H9 (cell line): Measurements from ENCODE around the gene GRM5. TPM values are rescaled to one million over a fixed set of nuclear protein-coding genes. Genes with fewer than 3 reads are reported as not detected.
"Not testable (repeated sequence)": the region's sequence is repeated elsewhere in the genome, so short reads cannot be mapped to it uniquely, and the experiment has no call there.

Experiments
- DNase-seq: peaks from one replicate; pipeline ENCODE4 v3.0.0-alpha.2; 2017
- H2AFZ ChIP-seq: one replicate; pipeline ENCODE4 v1.6.1; 2013; ENCODE audit warnings: mild to moderate bottlenecking, low read length, control low read depth, moderate library complexity
- H2AK5ac ChIP-seq: 2 replicates; pipeline ENCODE4 v1.6.1; 2013; ENCODE audit warnings: low read length, control low read depth, mixed read lengths; ENCODE audit not compliant: insufficient read length
- H2BK120ac ChIP-seq: one replicate; pipeline ENCODE4 v1.6.1; 2013; ENCODE audit warnings: low read depth, mild to moderate bottlenecking, low read length, control low read depth, inconsistent platforms; ENCODE audit not compliant: poor library complexity, severe bottlenecking
- H2BK12ac ChIP-seq: 2 replicates; pipeline ENCODE4 v1.6.1; 2013; ENCODE audit warnings: low read length, control low read depth, mixed read lengths, low read depth; ENCODE audit not compliant: insufficient read length
- H2BK15ac ChIP-seq: 2 replicates; pipeline ENCODE4 v1.6.1; 2013; ENCODE audit warnings: low read depth, low read length, control low read depth
- H2BK20ac ChIP-seq: one replicate; pipeline ENCODE4 v1.6.1; 2013; ENCODE audit warnings: low read depth, mild to moderate bottlenecking, low read length, control low read depth, inconsistent platforms; ENCODE audit not compliant: poor library complexity, severe bottlenecking
- H2BK5ac ChIP-seq: 2 replicates; pipeline ENCODE4 v1.6.1; 2013; ENCODE audit warnings: low read length, control low read depth, mixed read lengths; ENCODE audit not compliant: insufficient read length
- H3K14ac ChIP-seq: 2 replicates; pipeline ENCODE4 v1.6.1; 2013; ENCODE audit warnings: low read length, control low read depth; ENCODE audit not compliant: insufficient read depth
- H3K18ac ChIP-seq: 2 replicates; pipeline ENCODE4 v1.6.1; 2013; ENCODE audit warnings: low read depth, mild to moderate bottlenecking, mixed read lengths, low read length, control low read depth; ENCODE audit not compliant: insufficient read length
- H3K23ac ChIP-seq: 2 replicates; pipeline ENCODE4 v1.6.1; 2013; ENCODE audit warnings: low read length, control low read depth, mixed read lengths, low read depth; ENCODE audit not compliant: insufficient read length
- H3K23me2 ChIP-seq: 2 replicates; pipeline ENCODE4 v1.6.1; 2013; ENCODE audit warnings: low read depth, mild to moderate bottlenecking, mixed read lengths, low read length, control low read depth; ENCODE audit not compliant: insufficient read length, poor library complexity, severe bottlenecking
- H3K27ac ChIP-seq: 2 replicates; pipeline ENCODE4 v1.5.1; 2013; ENCODE audit warnings: low read length, control low read depth, mixed read lengths, low read depth; ENCODE audit not compliant: insufficient read length
- H3K27me3 ChIP-seq: 2 replicates; pipeline ENCODE4 v1.6.1; 2013; ENCODE audit warnings: low read length, control low read depth, inconsistent platforms; ENCODE audit not compliant: insufficient read depth
- H3K4ac ChIP-seq: 2 replicates; pipeline ENCODE4 v1.6.1; 2013; ENCODE audit warnings: low read depth, mild to moderate bottlenecking, control low read depth, inconsistent platforms, low read length, moderate library complexity
- H3K4me1 ChIP-seq: 2 replicates; pipeline ENCODE4 v1.6.1; 2013; ENCODE audit warnings: low read length, control low read depth, inconsistent platforms; ENCODE audit not compliant: insufficient read depth
- H3K4me2 ChIP-seq: 2 replicates; pipeline ENCODE4 v1.6.1; 2013; ENCODE audit warnings: low read length, control low read depth, mixed read lengths; ENCODE audit not compliant: insufficient read length, insufficient read depth
- H3K56ac ChIP-seq: 2 replicates; pipeline ENCODE4 v1.6.1; 2013; ENCODE audit warnings: low read depth, mild to moderate bottlenecking, mixed read lengths, low read length, control low read depth; ENCODE audit not compliant: insufficient read length
- H3K79me1 ChIP-seq: 2 replicates; pipeline ENCODE4 v1.6.1; 2013; ENCODE audit warnings: low read depth, mild to moderate bottlenecking, moderate library complexity, low read length, control low read depth, inconsistent platforms; ENCODE audit not compliant: insufficient read depth, poor library complexity, severe bottlenecking
- H3K79me2 ChIP-seq: 2 replicates; pipeline ENCODE4 v1.6.1; 2013; ENCODE audit warnings: low read length, control low read depth, inconsistent platforms; ENCODE audit not compliant: insufficient read depth
- H3K9ac ChIP-seq: 2 replicates; pipeline ENCODE4 v1.6.1; 2013; ENCODE audit warnings: low read length, control low read depth, mixed read lengths; ENCODE audit not compliant: insufficient read length; ENCODE audit errors: extremely low read depth
- H3K9me3 ChIP-seq: one replicate; pipeline ENCODE4 v1.6.1; 2013; ENCODE audit warnings: low read depth, low read length, inconsistent platforms; ENCODE audit not compliant: control insufficient read depth
- H3T11ph ChIP-seq: one replicate; pipeline ENCODE4 v1.6.1; 2013; ENCODE audit warnings: mild to moderate bottlenecking, low read length, control low read depth, inconsistent platforms
- H4K20me1 ChIP-seq: one replicate; pipeline ENCODE4 v1.6.1; 2013; ENCODE audit not compliant: control insufficient read depth, insufficient read length, insufficient read depth
- H4K5ac ChIP-seq: 2 replicates; pipeline ENCODE4 v1.6.1; 2013; ENCODE audit warnings: low read depth, mild to moderate bottlenecking, mixed read lengths, low read length, control low read depth; ENCODE audit not compliant: insufficient read length
- H4K8ac ChIP-seq: replicated peaks from 2 replicates; pipeline ENCODE4 v1.6.1; 2013; ENCODE audit warnings: low read length, control low read depth, mixed read lengths, low read depth; ENCODE audit not compliant: insufficient read length
- H4K91ac ChIP-seq: 2 replicates; pipeline ENCODE4 v1.6.1; 2013; ENCODE audit warnings: low read depth, mild to moderate bottlenecking, moderate library complexity, mixed read lengths, low read length, control low read depth; ENCODE audit not compliant: insufficient read length
- H3K27ac Mint-ChIP-seq, 3 experiments: 2 replicates in 2 of 3; 3 replicates in 1 of 3; pipeline ENCODE4 v1.8.0; 2020 to 2021; ENCODE audit warnings: mixed read lengths in 3 of 3, mild to moderate bottlenecking in 1 of 3, moderate library complexity in 1 of 3
- H3K27me3 Mint-ChIP-seq: 2 replicates; pipeline ENCODE4 v1.8.0; 2021; ENCODE audit warnings: low read depth, mild to moderate bottlenecking, moderate library complexity, mixed read lengths
- H3K36me3 Mint-ChIP-seq, 3 experiments: 2 replicates in 2 of 3; 3 replicates in 1 of 3; pipeline ENCODE4 v1.8.0; 2020 to 2021; ENCODE audit warnings: low read depth in 3 of 3, mixed read lengths in 3 of 3; ENCODE audit not compliant: insufficient read depth in 1 of 3
- H3K4me1 Mint-ChIP-seq, 2 experiments: 2 replicates each; pipeline ENCODE4 v1.8.0; 2020; ENCODE audit warnings: mixed read lengths in 2 of 2
- H3K4me3 Mint-ChIP-seq, 2 experiments: 2 replicates in 1 of 2; 3 replicates in 1 of 2; pipeline ENCODE4 v1.8.0; 2020 to 2021; ENCODE audit warnings: mild to moderate bottlenecking in 2 of 2, mixed read lengths in 2 of 2, moderate library complexity in 1 of 2
- H3K9me3 Mint-ChIP-seq, 2 experiments: 2 replicates in 1 of 2; 3 replicates in 1 of 2; pipeline ENCODE4 v1.8.0; 2020; ENCODE audit warnings: mild to moderate bottlenecking in 2 of 2, mixed read lengths in 2 of 2, moderate library complexity in 1 of 2
- WGBS: extraction: QIAGEN DNeasy Blood & Tissue Kit; methylation state at CpG from one replicate; pipeline ENCODE4 v1.1.7; 2013; ENCODE audit warnings: missing lambda C conversion rate, low lambda C conversion rate, mixed read lengths; ENCODE audit not compliant: insufficient read length; ENCODE audit errors: extremely low coverage; 5-methylcytosine and 5-hydroxymethylcytosine counted together
- total RNA-seq: library from RNA; stranded (reverse); gene quantifications from 2 replicates; pipeline ENCODE4 v1.2.1, GENCODE V29; 2021

The GRM5 gene
- total RNA-seq, 1 experiment from 2014 or later: not detected

DNA sequence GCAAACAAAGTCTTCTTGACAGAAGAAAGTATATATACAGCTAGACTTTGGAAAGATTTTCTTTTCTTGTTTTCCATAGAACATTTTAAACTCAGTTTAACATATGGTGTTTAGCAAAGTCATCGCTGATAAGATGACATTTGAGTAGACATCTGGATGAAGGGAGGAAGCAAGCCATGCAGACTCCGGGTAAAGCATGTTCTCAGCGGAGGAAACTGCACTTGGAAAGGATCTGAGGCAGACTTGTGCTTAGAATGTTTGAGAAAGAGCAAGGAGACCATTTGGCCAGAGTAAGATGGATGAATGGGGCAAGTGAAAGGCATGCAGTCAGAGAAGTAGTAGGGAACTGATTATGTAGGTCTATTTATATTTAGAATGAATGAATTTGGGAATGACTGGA, 105.9 kb downstream of the GRM5 start:
- H4K5ac ChIP-seq, H3K23me2 ChIP-seq, H2AK5ac ChIP-seq, H2AFZ ChIP-seq, H3K9ac ChIP-seq, DNase-seq, H3K23ac ChIP-seq, H4K20me1 ChIP-seq, H3K4me1 Mint-ChIP-seq, H3K27me3 ChIP-seq, H2BK12ac ChIP-seq, H4K91ac ChIP-seq, H3K4me1 ChIP-seq, H3K4me3 Mint-ChIP-seq, H3K4me2 ChIP-seq, H3K27ac Mint-ChIP-seq, H3K18ac ChIP-seq, H3K56ac ChIP-seq, H4K8ac ChIP-seq, H3K27ac ChIP-seq, H3K27me3 Mint-ChIP-seq, H2BK120ac ChIP-seq, H2BK5ac ChIP-seq, H2BK15ac ChIP-seq, H3K9me3 ChIP-seq, H2BK20ac ChIP-seq, H3K9me3 Mint-ChIP-seq, H3K14ac ChIP-seq, H3K36me3 Mint-ChIP-seq, H3K4ac ChIP-seq, H3K79me2 ChIP-seq, H3T11ph ChIP-seq, H3K79me1 ChIP-seq: not testable (repeated sequence)
- whole genome bisulfite sequencing: no CpG with 5 or more reads among the region's 3 CpGs
